ENCODE results near the gene PIP5K1B. TPM values are rescaled to one million over a fixed set of nuclear protein-coding genes. Genes with fewer than 3 reads are reported as not detected.

Gene PIP5K1B
- total and polyA plus RNA-seq, 7 donors = 10.3 to 72.6 (median 23.5) TPM

DNA sequence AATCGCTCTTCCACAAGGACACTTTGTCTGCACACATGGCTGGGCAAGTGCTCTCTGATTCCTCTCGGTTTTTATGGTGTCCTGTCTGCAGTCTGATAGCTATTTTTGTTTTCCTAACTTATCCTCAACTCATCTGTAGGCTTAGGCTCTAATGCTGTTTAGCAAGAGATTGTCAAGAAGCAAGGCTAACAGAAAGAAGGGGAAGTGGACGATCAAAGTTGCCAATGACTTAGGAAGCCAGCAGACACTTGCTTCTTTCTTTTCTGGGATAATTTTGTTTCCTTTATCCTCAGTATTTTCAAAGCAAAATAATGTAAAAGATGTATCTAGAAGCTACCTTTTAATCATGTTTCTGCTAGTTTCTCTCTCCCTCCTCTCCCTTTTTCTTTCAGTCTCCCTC is 178.2 kb downstream of the PIP5K1B start:
- H3K27me3 ChIP-seq = no peaks in the 10 kb centered on the region
- no peak for TF ChIP-seq POLR2A (IDR thresholded peaks at IDR 0.05)
- TF ChIP-seq, protein P1, sequence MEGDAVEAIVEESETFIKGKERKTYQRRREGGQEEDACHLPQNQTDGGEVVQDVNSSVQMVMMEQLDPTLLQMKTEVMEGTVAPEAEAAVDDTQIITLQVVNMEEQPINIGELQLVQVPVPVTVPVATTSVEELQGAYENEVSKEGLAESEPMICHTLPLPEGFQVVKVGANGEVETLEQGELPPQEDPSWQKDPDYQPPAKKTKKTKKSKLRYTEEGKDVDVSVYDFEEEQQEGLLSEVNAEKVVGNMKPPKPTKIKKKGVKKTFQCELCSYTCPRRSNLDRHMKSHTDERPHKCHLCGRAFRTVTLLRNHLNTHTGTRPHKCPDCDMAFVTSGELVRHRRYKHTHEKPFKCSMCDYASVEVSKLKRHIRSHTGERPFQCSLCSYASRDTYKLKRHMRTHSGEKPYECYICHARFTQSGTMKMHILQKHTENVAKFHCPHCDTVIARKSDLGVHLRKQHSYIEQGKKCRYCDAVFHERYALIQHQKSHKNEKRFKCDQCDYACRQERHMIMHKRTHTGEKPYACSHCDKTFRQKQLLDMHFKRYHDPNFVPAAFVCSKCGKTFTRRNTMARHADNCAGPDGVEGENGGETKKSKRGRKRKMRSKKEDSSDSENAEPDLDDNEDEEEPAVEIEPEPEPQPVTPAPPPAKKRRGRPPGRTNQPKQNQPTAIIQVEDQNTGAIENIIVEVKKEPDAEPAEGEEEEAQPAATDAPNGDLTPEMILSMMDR (IDR thresholded peaks at IDR 0.05) = no peak
- TF ChIP-seq POLR2AphosphoS5 (IDR thresholded peaks at IDR 0.05) = no peak
- no peak for TF ChIP-seq EP300 (IDR thresholded peaks at IDR 0.05)
- no peaks in the 10 kb centered on the region for H3K36me3 ChIP-seq
- intact Hi-C loops (cut with DNase I) = no loop called here
- no peak for DNase-seq
- 68 to 81% methylated on average over 3 of the region's 3 CpGs for WGBS, 2 donors
- H3K4me1 ChIP-seq = no peaks in the 10 kb centered on the region
- H3K4me3 ChIP-seq = no peak overlapping the region
- no peak overlapping the region for H3K27ac ChIP-seq
- no peaks in the 10 kb centered on the region for H3K9me3 ChIP-seq

DNA sequence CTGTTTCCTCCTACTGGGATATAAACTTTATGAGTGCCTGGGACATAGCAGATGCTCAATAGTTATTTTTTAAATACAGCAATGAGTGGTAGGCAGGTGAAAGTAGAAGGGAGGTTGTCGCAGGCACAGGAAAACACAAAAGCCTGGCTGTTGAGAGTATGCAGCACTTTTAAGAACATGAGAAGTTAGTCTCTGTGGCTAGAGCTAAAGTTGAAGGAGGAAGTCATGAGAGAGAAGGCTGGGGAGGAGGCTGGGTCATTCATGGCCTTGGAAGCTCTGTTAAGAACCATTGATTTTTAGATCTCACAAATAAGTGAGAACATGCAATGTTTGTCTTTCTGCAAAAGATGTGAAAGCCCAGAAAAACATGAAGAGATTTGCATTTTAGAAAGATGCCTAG is 182.2 kb downstream of the PIP5K1B start:
- Histone ChIP-seq H3K4me3 (no peak overlapping the region), H3K27me3 (no peaks in the 10 kb centered on the region), H3K4me1 (peaks cover 0 to 5% (median 0%) of the 10 kb centered on the region in 4 donors), H3K36me3 (no peaks in the 10 kb centered on the region), H3K27ac (peak overlapping the region in 1 of 4 donors; percentile 67), H3K9me3 (no peaks in the 10 kb centered on the region)
- intact Hi-C loops (cut with DNase I) = loop anchor here (5.0 kb wide), 1 partner anchor 180 kb away; the partner anchor contains the start of gene PIP5K1B
- 59 to 80% methylated on average over 1 of the region's 1 CpG for WGBS, 2 donors
- TF ChIP-seq, protein P1 (IDR thresholded peaks at IDR 0.05) = no peak
- TF ChIP-seq EP300 (IDR thresholded peaks at IDR 0.05) (no peak), POLR2A (IDR thresholded peaks at IDR 0.05) (no peak), POLR2AphosphoS5 (IDR thresholded peaks at IDR 0.05) (no peak)
- DNase-seq = no peak

DNA sequence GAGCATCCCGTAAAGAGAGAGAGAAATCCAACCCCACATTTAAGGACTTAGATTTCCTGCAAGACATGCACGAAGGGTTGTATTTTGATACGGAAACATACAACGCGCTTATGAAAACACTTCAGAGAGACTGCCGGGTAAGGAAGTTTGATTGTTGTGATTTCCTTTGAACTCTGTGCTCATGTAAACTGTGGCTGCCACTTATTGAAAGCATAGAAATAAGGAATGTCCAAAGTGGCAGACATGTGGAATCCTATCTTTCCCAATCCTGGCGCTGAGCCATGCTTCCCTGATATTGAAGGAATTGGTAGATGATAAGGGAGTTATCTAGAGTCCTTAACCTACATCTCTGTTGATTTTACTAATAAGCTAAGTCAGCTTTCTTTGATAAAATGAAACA is 189.5 kb downstream of the PIP5K1B start:
- Histone ChIP-seq H3K4me1 (no peaks in the 10 kb centered on the region), H3K27me3 (no peaks in the 10 kb centered on the region), H3K27ac (no peak overlapping the region), H3K36me3 (no peaks in the 10 kb centered on the region), H3K9me3 (no peaks in the 10 kb centered on the region), H3K4me3 (no peak overlapping the region)
- no peak for DNase-seq
- intact Hi-C loops (cut with DNase I) = loop anchor here (10.0 kb wide), 1 partner anchor 310 kb away; no protein-coding TSS in a partner anchor
- TF ChIP-seq POLR2AphosphoS5 (IDR thresholded peaks at IDR 0.05) (no peak), POLR2A (IDR thresholded peaks at IDR 0.05) (no peak), EP300 (IDR thresholded peaks at IDR 0.05) (no peak)
- TF ChIP-seq, protein P1 (IDR thresholded peaks at IDR 0.05) = no peak
- 76 to 93% methylated on average over 7 of the region's 7 CpGs for WGBS, 2 donors

DNA sequence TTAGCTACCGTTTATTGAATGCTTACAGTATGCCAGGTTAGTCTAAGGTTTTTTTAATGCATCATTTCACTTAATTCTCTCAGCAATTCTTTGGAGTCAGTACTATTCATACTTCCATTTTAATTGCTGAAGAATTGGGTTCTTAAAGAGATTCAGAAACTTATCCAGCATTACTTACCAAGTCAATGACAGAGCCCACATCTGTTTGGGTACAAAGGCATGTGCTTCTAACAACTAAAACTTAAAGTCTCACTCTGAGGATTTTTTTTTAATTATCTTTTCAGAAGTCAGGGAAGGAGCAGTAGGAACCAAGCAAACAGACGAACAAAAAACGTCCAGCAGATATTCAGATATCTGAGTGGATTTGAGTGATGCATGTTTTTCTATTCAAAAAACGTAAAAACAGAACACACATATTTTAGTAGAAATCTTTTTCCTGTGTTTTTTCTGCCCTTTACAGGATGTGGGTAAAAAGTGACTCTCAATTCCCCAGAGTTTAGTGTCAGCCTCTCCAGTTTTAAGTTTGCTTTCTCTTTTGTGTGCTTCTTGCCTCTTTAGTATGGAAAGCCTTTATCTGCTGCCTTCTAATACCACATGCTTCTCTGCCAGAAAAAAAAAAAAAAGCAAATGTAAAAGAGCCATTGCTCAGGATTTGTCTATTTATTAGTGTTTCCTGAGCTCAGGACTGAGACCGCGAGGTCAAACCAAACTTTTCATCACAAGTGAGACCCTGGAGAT is 190.9 kb downstream of the PIP5K1B start:
- WGBS, 2 donors = 40 to 79% methylated on average over 6 of the region's 6 CpGs
- no peaks in the 10 kb centered on the region for H3K4me1 ChIP-seq
- intact Hi-C loops (cut with DNase I) = loop anchor here (10.0 kb wide), 1 partner anchor 311 kb away; no protein-coding TSS in a partner anchor
- no peaks in the 10 kb centered on the region for H3K27me3 ChIP-seq
- H3K36me3 ChIP-seq = no peaks in the 10 kb centered on the region
- TF ChIP-seq POLR2A (IDR thresholded peaks at IDR 0.05) (no peak), EP300 (IDR thresholded peaks at IDR 0.05) (no peak), POLR2AphosphoS5 (IDR thresholded peaks at IDR 0.05) (no peak)
- TF ChIP-seq, protein P1 (IDR thresholded peaks at IDR 0.05) = no peak
- peak overlapping the region in 1 of 4 donors; percentile 11 for H3K27ac ChIP-seq
- H3K9me3 ChIP-seq = no peaks in the 10 kb centered on the region
- DNase-seq = no peak
- no peak overlapping the region for H3K4me3 ChIP-seq

Measured in sigmoid colon (tissue), 7 donors.